ENCODE measurements around the gene PARD3B. TPM values are rescaled to one million over a fixed set of nuclear protein-coding genes. Genes with fewer than 3 reads are reported as not detected.

PARD3B gene
- total and polyA plus RNA-seq, 8 donors, result 1.8 to 42.6 (median 15.1) TPM

GRCh38 chr2:205411558-205411957, 866.3 kb downstream of the PARD3B start:
- no peaks in the 10 kb centered on the region for H3K36me3 ChIP-seq
- DNase-seq, result peak; percentile 19 to 60
- peaks cover 0 to 27% (median 13%) of the 10 kb centered on the region in 4 donors for H3K4me1 ChIP-seq
- intact Hi-C loops (cut with DNase I; ENCODE audit: low total_unique reads), result no loop called here
- no peaks in the 10 kb centered on the region for H3K27me3 ChIP-seq
- no peak overlapping the region for H3K4me3 ChIP-seq
- no peak for TF ChIP-seq POLR2AphosphoS5 (IDR thresholded peaks at IDR 0.05)
- no peak for TF ChIP-seq POLR2A (IDR thresholded peaks at IDR 0.05)
- TF ChIP-seq EP300 (IDR thresholded peaks at IDR 0.05), result no peak
- TF ChIP-seq, protein P1, sequence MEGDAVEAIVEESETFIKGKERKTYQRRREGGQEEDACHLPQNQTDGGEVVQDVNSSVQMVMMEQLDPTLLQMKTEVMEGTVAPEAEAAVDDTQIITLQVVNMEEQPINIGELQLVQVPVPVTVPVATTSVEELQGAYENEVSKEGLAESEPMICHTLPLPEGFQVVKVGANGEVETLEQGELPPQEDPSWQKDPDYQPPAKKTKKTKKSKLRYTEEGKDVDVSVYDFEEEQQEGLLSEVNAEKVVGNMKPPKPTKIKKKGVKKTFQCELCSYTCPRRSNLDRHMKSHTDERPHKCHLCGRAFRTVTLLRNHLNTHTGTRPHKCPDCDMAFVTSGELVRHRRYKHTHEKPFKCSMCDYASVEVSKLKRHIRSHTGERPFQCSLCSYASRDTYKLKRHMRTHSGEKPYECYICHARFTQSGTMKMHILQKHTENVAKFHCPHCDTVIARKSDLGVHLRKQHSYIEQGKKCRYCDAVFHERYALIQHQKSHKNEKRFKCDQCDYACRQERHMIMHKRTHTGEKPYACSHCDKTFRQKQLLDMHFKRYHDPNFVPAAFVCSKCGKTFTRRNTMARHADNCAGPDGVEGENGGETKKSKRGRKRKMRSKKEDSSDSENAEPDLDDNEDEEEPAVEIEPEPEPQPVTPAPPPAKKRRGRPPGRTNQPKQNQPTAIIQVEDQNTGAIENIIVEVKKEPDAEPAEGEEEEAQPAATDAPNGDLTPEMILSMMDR (IDR thresholded peaks at IDR 0.05), result no peak
- no peaks in the 10 kb centered on the region for H3K9me3 ChIP-seq
- no peak overlapping the region for H3K27ac ChIP-seq
- WGBS, 5 donors, result 16 to 41% (median 31%) methylated on average over 4 of the region's 4 CpGs

GRCh38 chr2:205424326-205424725, 879.1 kb downstream of the PARD3B start:
- WGBS, 5 donors, result 63 to 80% (median 68%) methylated on average over 4 of the region's 4 CpGs
- Histone ChIP-seq H3K4me1 (no peaks in the 10 kb centered on the region), H3K27me3 (no peaks in the 10 kb centered on the region), H3K27ac (no peak overlapping the region), H3K36me3 (no peaks in the 10 kb centered on the region), H3K9me3 (no peaks in the 10 kb centered on the region), H3K4me3 (no peak overlapping the region)
- intact Hi-C loops (cut with DNase I; ENCODE audit: low total_unique reads), result no loop called here
- DNase-seq, result no peak
- TF ChIP-seq EP300 (IDR thresholded peaks at IDR 0.05) (no peak), POLR2AphosphoS5 (IDR thresholded peaks at IDR 0.05) (no peak), POLR2A (IDR thresholded peaks at IDR 0.05) (no peak)

DNA sequence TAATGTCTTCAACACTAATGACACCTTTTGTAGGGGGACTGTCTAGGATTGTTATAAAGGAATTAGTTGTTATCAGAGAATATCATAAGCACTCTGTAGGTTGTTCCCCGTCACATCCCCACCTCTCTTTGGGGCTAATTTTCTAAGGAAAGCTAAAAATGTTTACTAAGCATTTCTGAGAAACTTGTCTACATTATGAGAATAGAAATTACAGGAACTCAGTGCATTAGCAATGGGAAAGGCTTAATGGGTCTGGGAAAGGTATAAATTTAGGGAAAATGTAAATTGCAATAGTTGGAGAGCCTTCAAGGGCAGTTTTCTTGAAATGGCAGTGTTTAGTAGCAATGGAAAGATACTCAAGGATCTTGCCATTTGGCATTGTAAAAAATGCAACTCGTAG, 879.8 kb downstream of the PARD3B start:
- Histone ChIP-seq H3K4me3 (no peak overlapping the region), H3K4me1 (no peaks in the 10 kb centered on the region), H3K9me3 (no peaks in the 10 kb centered on the region), H3K27ac (no peak overlapping the region), H3K36me3 (no peaks in the 10 kb centered on the region), H3K27me3 (no peaks in the 10 kb centered on the region)
- no peak for DNase-seq
- 81 to 94% (median 89%) methylated on average over 2 of the region's 2 CpGs for whole genome bisulfite sequencing, 5 donors
- TF ChIP-seq POLR2A (IDR thresholded peaks at IDR 0.05) (no peak), POLR2AphosphoS5 (IDR thresholded peaks at IDR 0.05) (no peak), EP300 (IDR thresholded peaks at IDR 0.05) (no peak)
- TF ChIP-seq, protein P1 (IDR thresholded peaks at IDR 0.05), result no peak
- intact Hi-C loops (cut with DNase I; ENCODE audit: low total_unique reads), result no loop called here

DNA sequence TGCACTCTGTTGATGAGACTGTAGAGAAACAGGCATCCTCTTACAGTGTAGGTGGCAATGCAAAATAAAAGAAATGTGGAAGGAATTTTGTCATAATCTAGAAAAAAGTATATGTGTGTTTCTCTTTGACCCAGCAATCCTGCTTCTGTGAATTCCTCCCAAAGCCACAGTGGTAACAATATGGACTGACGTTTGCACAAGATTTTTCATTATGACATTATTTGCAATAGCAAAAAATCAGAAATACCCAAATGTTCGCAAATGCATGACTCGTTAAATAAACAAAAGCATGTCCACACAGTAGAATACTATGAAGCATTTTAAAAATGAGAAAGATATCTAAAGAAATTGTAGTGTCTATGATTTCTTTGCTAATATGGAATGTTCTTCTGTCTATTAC, 881.8 kb downstream of the PARD3B start:
- no peaks in the 10 kb centered on the region for H3K27me3 ChIP-seq
- no peaks in the 10 kb centered on the region for H3K4me1 ChIP-seq
- H3K4me3 ChIP-seq, result no peak overlapping the region
- intact Hi-C loops (cut with DNase I; ENCODE audit: low total_unique reads), result no loop called here
- H3K9me3 ChIP-seq, result no peaks in the 10 kb centered on the region
- no peak overlapping the region for H3K27ac ChIP-seq
- no peak for DNase-seq
- H3K36me3 ChIP-seq, result no peaks in the 10 kb centered on the region
- TF ChIP-seq POLR2A (IDR thresholded peaks at IDR 0.05), result no peak
- TF ChIP-seq POLR2AphosphoS5 (IDR thresholded peaks at IDR 0.05), result no peak
- TF ChIP-seq, protein P1 (IDR thresholded peaks at IDR 0.05), result no peak
- TF ChIP-seq EP300 (IDR thresholded peaks at IDR 0.05), result no peak
- WGBS, 5 donors, result 58 to 68% (median 64%) methylated on average over 3 of the region's 3 CpGs

GRCh38 chr2:205428811-205429210, 883.5 kb downstream of the PARD3B start:
- no peak for TF ChIP-seq EP300 (IDR thresholded peaks at IDR 0.05)
- TF ChIP-seq, protein P1 (IDR thresholded peaks at IDR 0.05), result no peak
- no peak for TF ChIP-seq POLR2AphosphoS5 (IDR thresholded peaks at IDR 0.05)
- no peak for TF ChIP-seq POLR2A (IDR thresholded peaks at IDR 0.05)
- no peak overlapping the region for H3K27ac ChIP-seq
- H3K27me3 ChIP-seq, result no peaks in the 10 kb centered on the region
- no peaks in the 10 kb centered on the region for H3K4me1 ChIP-seq
- no peaks in the 10 kb centered on the region for H3K36me3 ChIP-seq
- WGBS, 5 donors, result 89 to 97% (median 93%) methylated on average over 2 of the region's 2 CpGs
- no peak overlapping the region for H3K4me3 ChIP-seq
- intact Hi-C loops (cut with DNase I; ENCODE audit: low total_unique reads), result no loop called here
- DNase-seq, result no peak
- no peaks in the 10 kb centered on the region for H3K9me3 ChIP-seq

Measured in stomach (tissue), 9 donors.